Adrenal gland (tissue), 12 donors: ENCODE results near the gene TEKT5. TPM values are rescaled to one million over a fixed set of nuclear protein-coding genes. Genes with fewer than 3 reads are reported as not detected.
"Not testable (repeated sequence)": the region's sequence is repeated elsewhere in the genome, so short reads cannot be mapped to it uniquely, and the experiment has no call there.

Experiments used
- DNase-seq, 7 donors: peaks; one replicate each; pipeline ENCODE4 v3.0.0-alpha.2; 2019 to 2020
- H3K27ac ChIP-seq, 5 donors: fragments of 200-600 bp; sonication (generic) in 4 of 5; 1 replicate in 3 of 5; 2 replicates in 2 of 5; pipeline versions ENCODE4 v1.5.1 to v1.8.0; 2016 to 2020; ENCODE audit warnings: mild to moderate bottlenecking in 1 of 5
- H3K27me3 ChIP-seq: fragments of 200-600 bp; 2 replicates; pipeline ENCODE4 v1.8.0; 2021
- H3K36me3 ChIP-seq, 2 donors: fragments of 200-600 bp; replicated peaks in 1 of 2; 1 replicate in 1 of 2; 2 replicates in 1 of 2; pipeline versions ENCODE4 v1.5.1 to v1.8.0; 2018 to 2022
- H3K4me1 ChIP-seq, 2 donors: fragments of 200-600 bp; replicated peaks in 1 of 2; 1 replicate in 1 of 2; 2 replicates in 1 of 2; pipeline versions ENCODE4 v1.5.1 to v1.8.0; 2018 to 2021
- H3K4me3 ChIP-seq, 4 donors: fragments of 200-600 bp; sonication (generic) in 3 of 4; one replicate each; pipeline ENCODE4 v1.5.1; 2016 to 2018
- H3K9me3 ChIP-seq, 3 donors: fragments of 200-600 bp; sonication (generic) in 1 of 3; replicated peaks in 1 of 3; 1 replicate in 2 of 3; 2 replicates in 1 of 3; pipeline versions ENCODE4 v1.5.1 to v1.8.0; 2016 to 2021
- POLR2A ChIP-seq, 2 donors: fragments of 450-650 bp; IDR thresholded peaks; one replicate each; pipeline ENCODE4 v1.6.1; 2017; ENCODE audit warnings: antibody characterized with exemption in 2 of 2, mild to moderate bottlenecking in 2 of 2, moderate library complexity in 1 of 2
- WGBS, 4 donors: extraction: QIAGEN DNeasy Blood & Tissue Kit in 2 of 4; methylation state at CpG; one replicate each; pipeline versions ENCODE4 v1.1.5 to v1.1.7; 2013 to 2017; 5-methylcytosine and 5-hydroxymethylcytosine counted together
- intact Hi-C, 2 donors: fragments of 100-400 bp; cut with DNase I; formaldehyde crosslinking; loops; one replicate each; pipeline versions ENCODE4 v1.14.1 to v1.15.0; 2022 to 2023
- polyA plus RNA-seq, 3 donors: library from polyadenylated mRNA; stranded (reverse); fragments of 200-250 nt in 2 of 3; fragments of 350-450 nt in 1 of 3; fragmentation: Illumina TruSeq in 1 of 3; extraction: RNeasy Lipid Tissue Mini Kit (QIAGEN cat#74804) in 1 of 3; gene quantifications; one replicate each; pipeline ENCODE4 v1.2.3, GENCODE V29; 2013 to 2014
- total RNA-seq, 9 donors: library from RNA; depleted of rRNA in 4 of 9; stranded (reverse); fragments of >200 nt in 4 of 9; fragments of 120-200 nt in 1 of 9; fragmentation: NEBNext Ultra II Directional in 1 of 9; extraction: Animal tissue kit (Norgen Biotek cat#: 25700) in 1 of 9; gene quantifications; one replicate each; pipeline versions ENCODE4 v1.1.0 to v1.2.4, GENCODE V29; 2013 to 2023
- TF ChIP-seq, protein P1 (sequence below), 6 experiments: fragments of 450-650 bp in 4 of 6; fragments of 200-600 bp in 2 of 6; sonication (generic) in 1 of 6; IDR thresholded peaks; 1 replicate in 5 of 6; 2 replicates in 1 of 6; pipeline versions ENCODE4 v1.5.1 to v1.8.0; 2016 to 2021; ENCODE audit warnings: antibody characterized with exemption in 6 of 6, mild to moderate bottlenecking in 2 of 6, moderate library complexity in 1 of 6
- donor health status: healthy with polysubstance abuse.
- donor health status: Bipolar disorder and iron deficiency.
- donor health status: DM: yes; HTN: yes; CAD: no.
- donor health status: DM: no; HTN: no; CAD: no.
- donor health status: DM: no; HTN: no; CAD: no.
- donor health status: DM: yes; HTN: yes; CAD: no.

TEKT5 gene
- total and polyA plus RNA-seq, 12 donors, result 0.34 to 0.88 (median 0.43) TPM; not detected in 8

GRCh38 chr16:10640934-10641333 is 53.8 kb downstream of the TEKT5 start:
- TF ChIP-seq POLR2A (IDR thresholded peaks at IDR 0.05), result no peak
- TF ChIP-seq, protein P1, sequence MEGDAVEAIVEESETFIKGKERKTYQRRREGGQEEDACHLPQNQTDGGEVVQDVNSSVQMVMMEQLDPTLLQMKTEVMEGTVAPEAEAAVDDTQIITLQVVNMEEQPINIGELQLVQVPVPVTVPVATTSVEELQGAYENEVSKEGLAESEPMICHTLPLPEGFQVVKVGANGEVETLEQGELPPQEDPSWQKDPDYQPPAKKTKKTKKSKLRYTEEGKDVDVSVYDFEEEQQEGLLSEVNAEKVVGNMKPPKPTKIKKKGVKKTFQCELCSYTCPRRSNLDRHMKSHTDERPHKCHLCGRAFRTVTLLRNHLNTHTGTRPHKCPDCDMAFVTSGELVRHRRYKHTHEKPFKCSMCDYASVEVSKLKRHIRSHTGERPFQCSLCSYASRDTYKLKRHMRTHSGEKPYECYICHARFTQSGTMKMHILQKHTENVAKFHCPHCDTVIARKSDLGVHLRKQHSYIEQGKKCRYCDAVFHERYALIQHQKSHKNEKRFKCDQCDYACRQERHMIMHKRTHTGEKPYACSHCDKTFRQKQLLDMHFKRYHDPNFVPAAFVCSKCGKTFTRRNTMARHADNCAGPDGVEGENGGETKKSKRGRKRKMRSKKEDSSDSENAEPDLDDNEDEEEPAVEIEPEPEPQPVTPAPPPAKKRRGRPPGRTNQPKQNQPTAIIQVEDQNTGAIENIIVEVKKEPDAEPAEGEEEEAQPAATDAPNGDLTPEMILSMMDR (IDR thresholded peaks at IDR 0.05), result no peak
- no peaks in the 10 kb centered on the region for H3K27me3 ChIP-seq
- H3K36me3 ChIP-seq, result no peaks in the 10 kb centered on the region
- WGBS, 4 donors, result 81 to 93% (median 86%) methylated on average over 3 of the region's 3 CpGs
- H3K27ac ChIP-seq, result no peak overlapping the region
- no peak for DNase-seq
- H3K4me1 ChIP-seq, result no peaks in the 10 kb centered on the region
- intact Hi-C loops, result no loop called here
- H3K4me3 ChIP-seq, result no peak overlapping the region
- H3K9me3 ChIP-seq, result no peaks in the 10 kb centered on the region

DNA sequence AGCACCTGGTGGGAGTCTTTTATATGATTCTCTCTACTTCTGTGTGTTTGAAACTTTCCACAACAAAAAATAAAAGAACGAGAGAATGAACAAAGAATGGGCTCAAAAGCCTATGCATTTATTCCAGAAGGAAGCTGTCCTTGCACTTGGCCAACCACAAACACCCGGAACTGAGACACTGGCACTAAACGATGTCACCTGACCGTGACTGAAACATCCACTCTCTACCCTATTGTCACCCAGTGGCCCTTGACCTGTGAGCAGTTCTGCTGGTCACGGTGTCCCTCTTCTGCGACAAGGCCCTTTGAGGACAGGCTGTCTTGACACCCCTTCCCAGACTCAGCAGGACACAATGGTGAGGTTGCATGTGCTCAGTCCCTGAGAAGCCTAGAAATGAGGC is 56.6 kb downstream of the TEKT5 start:
- Histone ChIP-seq H3K27ac (no peak overlapping the region), H3K4me3 (no peak overlapping the region), H3K36me3 (no peaks in the 10 kb centered on the region), H3K9me3 (no peaks in the 10 kb centered on the region), H3K27me3 (no peaks in the 10 kb centered on the region), H3K4me1 (no peaks in the 10 kb centered on the region)
- WGBS, 4 donors, result 59 to 75% (median 72%) methylated on average over 4 to 6 of the region's 6 CpGs
- no peak for DNase-seq
- TF ChIP-seq POLR2A (IDR thresholded peaks at IDR 0.05), result no peak
- TF ChIP-seq, protein P1 (IDR thresholded peaks at IDR 0.05), result no peak
- intact Hi-C loops, result no loop called here

- no peaks in the 10 kb centered on the region for H3K9me3 ChIP-seq
- no peaks in the 10 kb centered on the region for H3K36me3 ChIP-seq
- no peak overlapping the region for H3K4me3 ChIP-seq
- TF ChIP-seq, protein P1 (IDR thresholded peaks at IDR 0.05), result no peak
- TF ChIP-seq POLR2A (IDR thresholded peaks at IDR 0.05), result no peak
- H3K27ac ChIP-seq, result no peak overlapping the region
- no peaks in the 10 kb centered on the region for H3K4me1 ChIP-seq
- H3K27me3 ChIP-seq, result no peaks in the 10 kb centered on the region
- intact Hi-C loops, result no loop called here
- no peak for DNase-seq
- 61 to 78% (median 69%) methylated on average over 6 of the region's 6 CpGs for WGBS, 4 donors
Measured at GRCh38 chr16:10637337-10638037, 57.2 kb downstream of the TEKT5 start.

- DNase-seq, result no peak
- Histone ChIP-seq H3K36me3 (no peaks in the 10 kb centered on the region), H3K27ac (no peak overlapping the region), H3K4me1 (no peaks in the 10 kb centered on the region), H3K27me3 (no peaks in the 10 kb centered on the region), H3K9me3 (no peaks in the 10 kb centered on the region), H3K4me3 (no peak overlapping the region)
- 80 to 91% (median 90%) methylated on average over 12 of the region's 12 CpGs for WGBS, 4 donors
- intact Hi-C loops, result no loop called here
- TF ChIP-seq POLR2A (IDR thresholded peaks at IDR 0.05), result no peak
- TF ChIP-seq, protein P1 (IDR thresholded peaks at IDR 0.05), result no peak
Measured at GRCh38 chr16:10635365-10636021, 59.2 kb downstream of the TEKT5 start.

GRCh38 chr16:10633429-10633828 is 61.3 kb downstream of the TEKT5 start:
- H3K27me3 ChIP-seq, DNase-seq, H3K4me1 ChIP-seq, H3K36me3 ChIP-seq, H3K4me3 ChIP-seq, H3K27ac ChIP-seq, intact Hi-C loops, H3K9me3 ChIP-seq: not testable (repeated sequence)
- WGBS, 4 donors, result 66 to 83% (median 75%) methylated on average over 3 to 4 of the region's 4 CpGs
